KMS-11 (cell line): ENCODE results near the gene NLRP12.

Experiments
- H2AFZ ChIP-seq: fragments of 200-600 bp; sonication (generic); 2 replicates; pipeline ENCODE4 v1.6.1; 2016; ENCODE audit warnings: antibody characterized with exemption, mixed run types, low read depth
- H3K27ac ChIP-seq: fragments of 200-600 bp; sonication (generic); 2 replicates; pipeline ENCODE4 v1.6.1; 2016; ENCODE audit warnings: mild to moderate bottlenecking, mixed run types
- H3K27me3 ChIP-seq: fragments of 200-600 bp; sonication (generic); 2 replicates; pipeline ENCODE4 v1.6.1; 2017; ENCODE audit warnings: mild to moderate bottlenecking, low read depth, mixed run types, moderate library complexity; ENCODE audit not compliant: insufficient read depth
- H3K36me3 ChIP-seq: fragments of 200-600 bp; sonication (generic); 2 replicates; pipeline ENCODE4 v1.6.1; 2017; ENCODE audit warnings: mild to moderate bottlenecking, mixed run types; ENCODE audit not compliant: insufficient read depth
- H3K4me1 ChIP-seq: fragments of 200-600 bp; sonication (generic); 2 replicates; pipeline ENCODE4 v1.6.1; 2016; ENCODE audit warnings: mild to moderate bottlenecking, low read depth, mixed run types; ENCODE audit not compliant: poor library complexity, severe bottlenecking
- H3K4me2 ChIP-seq: fragments of 200-600 bp; sonication (generic); 2 replicates; pipeline ENCODE4 v1.7.0; 2016; ENCODE audit warnings: mild to moderate bottlenecking, mixed run types
- H3K4me3 ChIP-seq: fragments of 200-600 bp; sonication (generic); IDR thresholded peaks from 2 replicates; pipeline ENCODE4 v1.6.1; 2017; ENCODE audit warnings: low read depth, low read length, mixed read lengths; ENCODE audit not compliant: insufficient read depth
- H3K79me2 ChIP-seq: fragments of 200-600 bp; sonication (generic); 2 replicates; pipeline ENCODE4 v1.6.1; 2016; ENCODE audit warnings: low read depth, mixed run types; ENCODE audit not compliant: insufficient read depth
- H3K9ac ChIP-seq: fragments of 200-600 bp; sonication (generic); 2 replicates; pipeline ENCODE4 v1.6.1; 2016; ENCODE audit warnings: mild to moderate bottlenecking, mixed run types
- H4K20me1 ChIP-seq: fragments of 200-600 bp; sonication (generic); 2 replicates; pipeline ENCODE4 v1.6.1; 2016; ENCODE audit warnings: mild to moderate bottlenecking, mixed run types; ENCODE audit not compliant: insufficient read depth
- CTCF ChIP-seq: fragments of 200-600 bp; sonication (generic); conservative IDR thresholded peaks from 2 replicates; pipeline ENCODE4 v1.6.1; 2017; ENCODE audit warnings: low read depth, mild to moderate bottlenecking, antibody characterized with exemption, low read length, moderate library complexity, mixed read lengths

NLRP12 gene

DNA sequence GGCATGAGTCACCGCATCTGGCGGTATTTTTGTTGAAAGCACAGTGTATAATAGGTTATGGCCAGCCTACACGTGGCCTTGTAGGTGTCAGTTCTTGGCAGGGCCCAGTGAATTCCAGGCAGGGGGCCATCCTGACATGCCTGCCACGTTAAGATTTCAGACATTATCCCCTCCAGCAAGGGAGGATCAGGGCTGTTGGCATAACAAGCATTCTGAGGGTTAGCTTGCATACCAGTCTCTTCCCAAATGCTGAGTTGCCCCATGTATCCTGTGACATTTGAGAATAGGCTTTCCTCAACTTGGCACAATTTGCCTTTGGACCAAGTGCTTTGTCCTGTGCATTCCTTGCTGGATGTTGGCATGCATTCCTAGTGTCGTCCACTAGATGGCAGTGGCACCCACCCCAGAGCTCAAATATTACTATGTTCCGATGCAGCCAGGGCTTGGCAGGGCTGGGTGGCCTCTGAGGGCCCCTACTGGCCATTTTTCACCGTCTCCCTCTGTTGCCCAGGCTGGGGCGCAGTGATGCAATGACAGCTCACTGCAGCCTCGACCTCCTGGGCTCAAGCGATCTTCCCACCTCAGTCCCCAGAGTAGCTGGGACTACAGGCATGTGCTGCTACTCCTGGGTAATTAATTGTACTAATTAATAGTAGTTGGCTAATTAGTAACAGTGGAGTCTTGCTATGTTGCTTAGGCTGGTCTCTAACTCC is 31.2 kb downstream of the NLRP12 start:
- Histone ChIP-seq H3K27me3 (no peaks in the 10 kb centered on the region), H2AFZ (no peak overlapping the region), H3K27ac (no peak overlapping the region), H3K9ac (no peak overlapping the region), H3K4me3 (no peak overlapping the region), H4K20me1 (no peaks in the 10 kb centered on the region), H3K36me3 (no peaks in the 10 kb centered on the region), H3K79me2 (no peaks in the 10 kb centered on the region), H3K4me1 (no peaks in the 10 kb centered on the region), H3K4me2 (no peak overlapping the region)
- TF ChIP-seq CTCF: peak; percentile 77

DNA sequence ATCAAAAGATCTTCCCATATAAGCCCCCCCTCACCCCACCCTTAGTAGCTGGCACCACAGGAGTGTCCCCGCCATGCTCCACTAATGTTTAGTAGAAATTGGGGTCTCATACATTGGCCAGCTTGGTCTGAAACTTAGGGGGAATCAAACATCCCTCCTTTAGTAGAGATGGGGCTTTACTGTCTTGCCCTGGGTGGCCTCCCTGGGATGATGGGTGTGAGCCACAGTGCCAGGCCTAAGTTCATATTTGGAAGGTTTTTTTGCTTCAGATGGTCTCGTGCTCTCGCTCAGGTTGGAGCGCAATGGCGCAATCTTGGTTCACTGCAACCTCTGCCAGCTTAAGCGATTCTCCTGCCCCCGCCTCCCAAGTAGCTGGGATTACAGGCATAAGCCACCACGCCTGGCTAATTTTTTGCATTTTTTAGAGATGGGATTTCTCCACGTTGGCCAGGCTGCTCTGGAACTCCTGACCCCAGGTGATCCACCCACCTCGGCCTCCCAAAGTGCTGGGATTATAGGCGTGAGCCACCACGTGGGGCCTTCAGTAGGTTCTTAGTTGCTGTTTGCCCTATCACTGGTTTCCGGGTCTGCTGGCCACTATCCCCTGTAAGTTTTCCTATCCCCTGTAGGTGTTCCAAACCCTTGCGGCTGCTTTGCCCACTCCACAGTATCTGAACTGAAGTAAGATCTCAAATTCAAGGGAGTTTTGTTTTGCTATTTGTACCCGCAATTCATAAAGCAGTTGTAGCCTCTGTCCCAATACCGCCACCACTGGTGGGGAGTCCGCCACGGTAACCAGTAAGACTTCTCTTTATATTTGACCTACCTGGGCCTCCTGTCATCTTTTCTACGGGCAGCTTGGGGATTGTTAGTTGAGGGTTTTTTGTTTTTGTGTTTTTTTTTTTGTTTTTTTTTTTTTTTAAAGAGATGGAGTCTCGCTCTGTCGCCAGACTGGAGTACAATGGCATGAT is 34.1 kb downstream of the NLRP12 start:
- H2AFZ ChIP-seq: no peak overlapping the region
- no peaks in the 10 kb centered on the region for H4K20me1 ChIP-seq
- no peaks in the 10 kb centered on the region for H3K27me3 ChIP-seq
- H3K4me1 ChIP-seq: no peaks in the 10 kb centered on the region
- H3K4me2 ChIP-seq: no peak overlapping the region
- H3K36me3 ChIP-seq: no peaks in the 10 kb centered on the region
- no peak overlapping the region for H3K27ac ChIP-seq
- no peak for TF ChIP-seq CTCF
- no peaks in the 10 kb centered on the region for H3K79me2 ChIP-seq
- H3K4me3 ChIP-seq: no peak overlapping the region
- no peak overlapping the region for H3K9ac ChIP-seq

DNA sequence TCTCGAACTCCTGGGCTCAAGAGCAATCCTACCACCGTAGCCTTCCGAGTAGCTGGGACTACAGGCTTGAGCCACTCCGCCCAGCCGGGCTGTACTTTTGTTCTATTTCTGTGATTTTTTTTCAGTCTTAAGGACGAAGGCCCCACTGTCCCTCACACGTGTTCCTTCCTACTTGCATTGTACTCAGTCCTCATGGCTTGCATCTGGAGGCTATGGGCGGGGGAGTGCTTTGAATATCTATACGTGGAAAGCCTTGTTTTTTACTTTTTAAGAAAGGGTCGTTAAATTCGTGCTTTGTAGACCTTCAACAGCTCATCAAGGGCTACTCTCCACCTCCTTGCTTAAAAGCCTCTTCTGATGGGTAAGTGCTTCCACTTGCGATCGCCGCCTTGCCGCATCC is 36.8 kb downstream of the NLRP12 start:
- Histone ChIP-seq H3K4me3 (no peak overlapping the region), H2AFZ (no peak overlapping the region), H3K4me2 (no peak overlapping the region), H3K36me3 (no peaks in the 10 kb centered on the region), H3K27ac (no peak overlapping the region), H3K4me1 (no peaks in the 10 kb centered on the region), H3K79me2 (no peaks in the 10 kb centered on the region), H3K27me3 (no peaks in the 10 kb centered on the region), H4K20me1 (no peaks in the 10 kb centered on the region), H3K9ac (no peak overlapping the region)
- TF ChIP-seq CTCF: no peak

- no peak overlapping the region for H3K4me3 ChIP-seq
- no peaks in the 10 kb centered on the region for H3K79me2 ChIP-seq
- no peak overlapping the region for H3K27ac ChIP-seq
- no peaks in the 10 kb centered on the region for H3K36me3 ChIP-seq
- no peak for TF ChIP-seq CTCF
- H4K20me1 ChIP-seq: no peaks in the 10 kb centered on the region
- no peak overlapping the region for H2AFZ ChIP-seq
- H3K9ac ChIP-seq: no peak overlapping the region
- no peaks in the 10 kb centered on the region for H3K27me3 ChIP-seq
- H3K4me2 ChIP-seq: no peak overlapping the region
- no peaks in the 10 kb centered on the region for H3K4me1 ChIP-seq
Measured at GRCh38 chr19:53786744-53787143, 37.4 kb downstream of the NLRP12 start.
